ENCODE results near the gene HS1BP3.

HS1BP3 gene

GRCh38 chr2:20599861-20600461 lies 50.9 kb downstream of the HS1BP3 start:
- DNase-seq = no peak

DNA sequence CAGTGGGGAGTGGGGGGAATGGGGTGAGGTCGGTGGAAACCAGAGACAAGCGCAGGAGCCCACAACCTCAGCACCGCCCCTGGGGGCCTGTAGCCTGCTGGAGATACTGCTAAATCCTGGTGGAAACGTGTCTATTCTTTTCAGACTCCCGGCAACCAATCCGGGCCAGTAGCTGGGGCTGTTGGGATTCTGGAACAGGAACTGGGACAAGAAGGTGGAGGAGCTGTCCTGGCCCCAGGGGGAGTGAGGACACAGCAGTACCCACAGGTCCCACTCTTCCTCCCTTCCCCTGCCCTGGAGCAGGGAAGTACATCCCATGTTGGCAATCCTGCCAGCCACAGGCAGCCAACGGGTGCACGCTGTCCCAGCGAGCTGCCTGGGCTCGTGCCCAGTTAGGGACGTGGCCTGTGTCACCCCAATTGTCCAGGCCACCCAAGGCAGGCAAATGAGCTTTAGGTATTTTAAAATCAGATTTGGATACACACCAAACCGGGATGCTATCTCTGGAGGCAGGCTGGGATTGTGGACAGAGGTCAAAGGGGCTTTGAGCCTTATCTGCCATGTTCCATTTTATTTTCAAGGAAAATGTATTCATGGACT lies 51.8 kb downstream of the HS1BP3 start:
- no peak for DNase-seq

GRCh38 chr2:20597860-20598183 lies 53.1 kb downstream of the HS1BP3 start:
- DNase-seq = no peak

DNA sequence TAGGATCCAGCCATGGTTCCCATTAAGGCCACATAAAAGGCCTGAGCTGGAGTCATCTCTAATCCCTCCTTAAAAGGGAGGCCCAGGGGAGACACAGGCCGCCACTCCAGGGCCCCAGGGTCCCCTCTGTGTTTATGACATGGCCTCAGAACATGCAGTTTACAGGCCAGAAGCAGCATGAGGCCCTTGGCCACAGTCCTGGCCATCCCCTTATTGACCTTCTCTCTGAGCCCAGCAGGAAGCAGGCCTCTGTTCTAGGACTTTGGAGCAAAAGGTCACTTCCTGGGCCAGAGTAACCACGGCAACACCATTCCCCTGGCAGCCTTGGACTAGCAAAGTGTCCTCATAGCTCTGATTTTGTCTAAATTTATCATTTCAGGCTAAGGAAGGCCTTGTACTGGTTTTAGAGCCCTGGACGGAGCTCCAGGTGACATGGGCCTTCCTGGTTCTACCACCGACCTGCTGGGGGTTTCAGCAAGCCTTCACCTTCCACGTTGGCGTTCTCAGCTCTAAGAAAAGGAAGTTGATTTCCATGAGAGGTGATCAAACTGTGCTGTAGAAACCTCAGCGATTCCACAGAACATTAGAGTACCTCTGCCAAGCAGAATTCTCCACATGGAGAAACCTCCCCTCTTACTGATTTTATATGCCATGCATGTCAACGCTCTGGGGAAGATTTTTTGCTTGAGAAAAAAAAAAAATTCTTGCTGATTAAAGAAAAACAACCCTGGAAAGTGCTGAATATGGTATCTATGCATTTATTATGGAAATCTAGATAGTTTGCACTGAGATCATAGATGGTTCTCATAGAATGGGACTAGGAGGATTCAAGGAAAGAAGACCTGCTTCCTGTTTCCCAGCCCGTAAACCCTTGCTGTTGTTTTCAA lies 53.7 kb downstream of the HS1BP3 start:
- no peak for DNase-seq

DNA sequence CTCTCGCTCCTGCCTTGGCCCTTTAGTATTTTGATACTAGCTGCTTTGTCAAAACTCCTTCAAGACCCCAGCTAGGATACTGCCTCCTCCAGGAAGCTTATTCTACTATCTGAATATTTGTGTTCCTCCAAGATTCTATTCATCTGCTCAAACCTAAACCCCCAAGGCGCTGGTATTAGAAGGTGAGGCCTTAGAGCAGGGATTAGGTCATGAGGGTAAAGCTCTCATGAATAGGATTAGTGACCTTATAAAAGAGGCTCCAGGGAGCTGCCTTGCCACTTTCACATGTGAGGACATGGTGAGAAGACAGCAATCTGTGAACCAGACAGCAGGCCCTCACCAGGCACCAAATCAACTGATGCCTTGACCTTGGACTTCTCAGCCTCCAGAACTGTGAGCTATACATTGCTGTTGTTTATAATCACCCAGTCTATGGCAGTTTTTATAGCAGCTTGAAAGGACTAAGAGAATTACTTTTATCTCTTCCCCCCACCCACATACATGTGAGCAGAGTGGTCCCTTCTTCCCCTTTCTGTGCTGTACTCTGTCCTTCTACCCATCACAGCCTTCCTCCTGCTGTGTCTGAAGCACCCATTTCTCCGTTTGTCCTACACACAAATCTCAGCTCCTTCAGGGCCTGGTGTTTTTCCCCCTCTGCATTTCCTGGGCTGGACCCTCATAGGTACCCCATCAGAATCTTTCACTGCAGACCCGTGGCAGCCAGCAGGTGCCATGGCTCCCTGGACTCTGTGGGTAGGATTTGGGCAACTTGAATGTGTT lies 54.5 kb downstream of the HS1BP3 start:
- no peak for DNase-seq

GRCh38 chr2:20595439-20596192 lies 55.3 kb downstream of the HS1BP3 start:
- no peak for DNase-seq

DNA sequence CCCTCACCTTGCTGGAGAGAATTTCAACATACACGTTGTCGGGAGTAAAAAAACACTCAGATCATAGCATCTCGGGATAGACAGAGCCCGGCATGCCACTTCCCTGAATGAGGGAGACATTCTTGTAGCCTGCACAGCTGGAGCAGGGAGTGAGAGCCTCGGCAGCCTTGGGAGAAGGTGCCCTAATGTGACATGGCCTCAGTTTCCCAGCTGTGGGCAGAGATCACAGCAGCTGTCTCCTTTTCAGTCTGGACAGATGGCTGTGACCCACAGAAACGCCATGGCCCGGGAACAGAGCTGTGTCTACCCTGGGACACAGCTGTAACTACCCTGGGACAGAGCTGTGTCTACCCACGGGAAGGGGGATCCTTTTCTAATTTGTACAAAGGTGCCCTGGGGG lies 55.9 kb downstream of the HS1BP3 start:
- no peak for DNase-seq

- no peak for DNase-seq
Observed at GRCh38 chr2:20594048-20594750, 56.7 kb downstream of the HS1BP3 start.

- no peak for DNase-seq
Observed at GRCh38 chr2:20593072-20594034, 57.5 kb downstream of the HS1BP3 start.

DNA sequence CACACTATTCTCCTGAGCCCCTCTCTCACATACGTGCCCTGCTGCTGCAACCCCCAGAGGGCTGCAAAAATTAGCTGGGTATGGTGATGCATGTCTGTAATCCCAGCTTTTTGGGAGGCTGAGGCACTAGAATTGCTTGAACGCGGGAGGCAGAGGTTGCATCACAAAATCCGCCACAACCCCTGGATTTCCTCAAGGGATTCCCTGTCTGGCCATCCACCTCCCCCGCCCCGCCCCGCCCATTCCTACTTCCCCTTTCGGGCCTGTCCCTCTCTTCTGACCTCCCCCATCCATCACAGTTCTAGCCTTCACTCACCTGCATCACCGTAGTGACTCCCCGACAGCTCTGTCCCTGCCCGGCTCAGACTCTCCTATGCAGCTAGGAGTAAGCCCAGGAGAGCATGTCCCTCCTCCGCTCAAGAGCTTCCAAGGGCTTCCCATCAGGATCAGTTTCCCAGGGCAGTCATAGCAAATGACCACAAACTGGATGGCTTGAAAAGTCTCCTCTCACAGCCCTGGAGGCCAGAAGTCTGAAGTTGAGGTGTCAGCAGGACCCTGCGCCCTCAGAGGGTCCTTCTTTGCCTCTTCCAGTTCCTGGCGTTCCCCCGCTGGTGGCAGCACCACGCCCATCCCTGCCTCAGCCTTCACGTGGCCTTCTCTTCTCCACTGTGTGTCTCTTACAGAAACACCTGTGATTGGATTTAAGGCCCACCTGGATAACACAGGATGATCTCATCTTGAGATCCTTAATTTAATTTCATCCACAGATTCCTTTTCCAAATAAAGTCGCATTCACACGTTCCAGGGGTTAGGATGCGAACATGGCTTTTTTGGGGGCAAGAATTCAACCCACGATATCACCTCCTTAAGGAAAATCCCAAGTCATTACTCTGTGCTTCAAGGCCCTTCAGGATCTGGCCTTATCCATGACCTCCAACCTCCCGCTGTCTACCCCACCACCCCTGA lies 58.5 kb downstream of the HS1BP3 start:
- no peak for DNase-seq

DNA sequence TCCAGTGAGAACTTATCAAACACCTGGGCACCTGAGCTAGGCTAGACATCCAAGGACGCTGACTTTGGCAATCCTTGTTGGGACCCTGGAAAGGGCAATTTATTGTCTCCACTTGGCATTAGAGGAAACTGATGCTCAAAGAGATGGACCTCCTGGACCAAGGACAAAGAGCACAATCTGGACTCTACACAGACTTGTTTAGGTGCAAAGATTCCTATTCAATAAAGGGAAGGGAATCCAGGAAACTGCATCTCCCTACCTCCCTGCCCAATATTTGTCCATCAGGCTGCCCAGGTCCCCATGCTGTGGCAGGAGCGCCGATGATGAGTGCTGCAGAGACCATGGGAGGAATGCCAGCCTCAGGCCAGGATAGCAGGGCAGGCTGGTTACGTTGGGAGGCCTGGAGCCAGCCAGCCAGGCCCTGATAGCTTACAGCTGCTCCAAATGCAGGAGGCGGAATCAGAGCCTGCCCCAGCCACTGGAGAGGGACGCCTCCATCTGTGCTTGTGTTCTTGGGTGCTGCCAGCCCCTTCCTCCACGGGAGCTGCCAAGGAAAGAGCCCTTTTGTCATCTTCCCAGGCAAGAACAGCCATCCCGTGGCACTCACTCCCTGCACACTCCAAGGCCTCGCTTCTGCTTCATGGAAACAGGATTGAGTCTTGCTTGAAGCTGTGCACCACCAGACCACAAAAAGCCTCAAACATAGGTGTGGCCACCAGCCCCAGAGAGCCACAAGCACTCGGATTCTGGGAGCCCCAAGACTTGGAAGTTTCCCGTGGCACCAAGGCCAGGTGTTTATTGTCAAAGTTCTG lies 60.0 kb downstream of the HS1BP3 start:
- DNase-seq = no peak

DNA sequence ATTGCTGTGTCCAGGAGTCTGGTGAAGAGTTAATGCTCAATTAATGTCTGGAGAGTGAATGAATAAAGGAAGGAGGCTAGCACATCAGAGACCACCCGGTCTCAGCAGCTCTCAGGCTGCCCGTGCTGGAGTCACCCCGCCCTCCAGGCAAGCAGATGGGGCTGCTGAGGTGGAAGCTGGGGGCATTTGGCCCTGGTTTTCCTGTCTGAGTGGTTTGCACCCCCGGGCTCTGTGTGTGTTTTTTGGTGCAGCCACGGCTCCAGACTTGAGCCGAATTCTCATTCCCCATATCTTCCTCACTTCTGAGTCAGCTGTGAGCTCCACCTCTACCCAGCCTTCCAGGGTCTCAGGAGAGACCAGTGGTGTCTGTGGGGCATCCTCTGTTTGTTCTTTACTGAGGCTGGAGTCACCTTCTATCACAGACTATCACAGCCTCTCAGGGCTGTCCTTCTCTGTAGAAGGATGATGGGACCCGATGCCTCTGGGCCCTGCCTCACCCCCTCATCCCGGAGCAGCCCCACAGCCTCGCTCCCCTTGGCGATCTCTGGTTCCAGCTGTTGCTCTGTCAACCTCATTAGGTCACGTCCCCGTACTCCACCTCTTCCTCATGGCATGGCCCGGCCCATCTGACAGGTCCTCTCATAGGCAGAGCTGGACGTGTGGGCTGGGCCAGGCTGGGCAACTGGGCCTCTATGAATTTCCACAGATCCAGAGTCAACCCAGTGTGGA lies 60.8 kb downstream of the HS1BP3 start:
- DNase-seq = no peak

GRCh38 chr2:20588918-20589871 lies 61.7 kb downstream of the HS1BP3 start:
- no peak for DNase-seq

DNA sequence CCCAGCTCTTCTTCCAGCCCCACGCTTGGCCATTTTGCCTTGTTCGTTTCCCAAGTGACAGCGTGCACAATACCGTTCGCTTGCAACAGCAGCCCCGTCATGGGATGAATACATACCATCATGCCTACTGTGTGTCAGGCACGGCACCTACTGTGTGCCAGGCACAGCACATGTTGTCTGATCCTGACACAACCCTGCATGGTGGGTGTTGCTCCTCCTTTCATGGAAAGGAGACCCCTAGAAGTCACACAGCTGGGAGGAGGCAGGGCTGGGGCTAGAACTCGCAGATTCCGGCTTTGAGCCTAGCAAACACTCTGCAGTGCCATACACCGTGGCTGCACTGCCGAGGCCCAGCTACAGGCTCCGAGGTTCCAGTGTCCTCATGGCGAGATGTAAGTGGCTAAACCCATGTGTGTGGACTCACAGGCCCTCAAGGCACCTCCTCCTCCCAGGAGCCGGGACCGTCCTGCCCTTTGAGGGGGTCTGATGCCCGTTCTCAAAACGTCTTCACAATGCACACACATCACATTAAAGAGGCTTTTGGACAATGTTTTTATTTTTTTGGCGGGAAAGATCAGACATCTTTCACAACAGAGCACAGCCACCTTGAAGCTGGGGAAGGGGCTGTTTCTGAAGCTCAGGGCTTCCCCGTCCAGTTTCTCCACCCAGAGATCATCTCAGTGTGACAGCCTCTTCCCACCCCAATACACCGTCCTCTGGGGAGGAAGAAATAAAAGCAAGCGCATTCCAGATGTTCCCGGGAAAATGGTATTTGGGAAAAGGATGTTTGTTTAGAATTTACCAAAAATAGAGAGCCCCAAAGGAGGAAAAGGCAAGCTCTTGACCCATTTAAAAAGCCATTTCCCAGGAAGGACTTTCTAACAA lies 64.9 kb downstream of the HS1BP3 start:
- no peak for DNase-seq

GRCh38 chr2:20585359-20585709 lies 65.6 kb downstream of the HS1BP3 start:
- DNase-seq = no peak

Measured in right kidney (tissue), 1 donor.